Activated CD8-positive, alpha-beta T cell treated with anti-CD3 and anti-CD28 coated beads, Interleukin-2, amount 10 ng/mL, durations not matched to agents 7 days and 5 days (primary cell): ENCODE measurements around the gene TRERF1. TPM values are rescaled to one million over a fixed set of nuclear protein-coding genes. Genes with fewer than 3 reads are reported as not detected.

Source experiments
- ATAC-seq: fragments of 150-1000 bp; cut with Tn5 transposase; one replicate; pipeline ENCODE4 v1.10.0; 2021; ENCODE audit warnings: moderate library complexity
- CTCF ChIA-PET: fragments of 350-600 bp; sonication (Branson Sonifier 250); formaldehyde crosslinking; loops from one replicate; lab custom pipeline; 2021; ENCODE audit warnings: antibody characterized with exemption; lab: Charles Lee
- POLR2A ChIA-PET: fragments of 350-600 bp; sonication (Branson Sonifier 250); formaldehyde crosslinking; loops from one replicate; lab custom pipeline; 2021; ENCODE audit warnings: antibody characterized with exemption; lab: Charles Lee
- DNase-seq: peaks from one replicate; pipeline ENCODE4 v3.0.0-alpha.2; 2020
- H3K27ac Mint-ChIP-seq: one replicate; pipeline ENCODE4 v1.8.0; 2021; ENCODE audit warnings: mild to moderate bottlenecking, mixed read lengths
- H3K27me3 Mint-ChIP-seq: one replicate; pipeline ENCODE4 v1.8.0; 2021; ENCODE audit warnings: low read depth, mixed read lengths
- H3K36me3 Mint-ChIP-seq: one replicate; pipeline ENCODE4 v1.8.0; 2021; ENCODE audit warnings: low read depth, mixed read lengths
- H3K4me1 Mint-ChIP-seq: one replicate; pipeline ENCODE4 v1.8.0; 2021; ENCODE audit warnings: low read depth, mixed read lengths
- H3K4me3 Mint-ChIP-seq: one replicate; pipeline ENCODE4 v1.8.0; 2021; ENCODE audit warnings: mild to moderate bottlenecking, mixed read lengths
- H3K9me3 Mint-ChIP-seq: one replicate; pipeline ENCODE4 v1.8.0; 2022; ENCODE audit warnings: mixed read lengths; ENCODE audit not compliant: insufficient read depth
- total RNA-seq, 2 experiments: library from RNA; stranded (reverse); gene quantifications; one replicate each; pipeline ENCODE4 v1.2.3, GENCODE V29; 2021

Gene TRERF1
- total RNA-seq, 2 experiments from 2014 or later: 11.3 to 11.8 TPM

DNA sequence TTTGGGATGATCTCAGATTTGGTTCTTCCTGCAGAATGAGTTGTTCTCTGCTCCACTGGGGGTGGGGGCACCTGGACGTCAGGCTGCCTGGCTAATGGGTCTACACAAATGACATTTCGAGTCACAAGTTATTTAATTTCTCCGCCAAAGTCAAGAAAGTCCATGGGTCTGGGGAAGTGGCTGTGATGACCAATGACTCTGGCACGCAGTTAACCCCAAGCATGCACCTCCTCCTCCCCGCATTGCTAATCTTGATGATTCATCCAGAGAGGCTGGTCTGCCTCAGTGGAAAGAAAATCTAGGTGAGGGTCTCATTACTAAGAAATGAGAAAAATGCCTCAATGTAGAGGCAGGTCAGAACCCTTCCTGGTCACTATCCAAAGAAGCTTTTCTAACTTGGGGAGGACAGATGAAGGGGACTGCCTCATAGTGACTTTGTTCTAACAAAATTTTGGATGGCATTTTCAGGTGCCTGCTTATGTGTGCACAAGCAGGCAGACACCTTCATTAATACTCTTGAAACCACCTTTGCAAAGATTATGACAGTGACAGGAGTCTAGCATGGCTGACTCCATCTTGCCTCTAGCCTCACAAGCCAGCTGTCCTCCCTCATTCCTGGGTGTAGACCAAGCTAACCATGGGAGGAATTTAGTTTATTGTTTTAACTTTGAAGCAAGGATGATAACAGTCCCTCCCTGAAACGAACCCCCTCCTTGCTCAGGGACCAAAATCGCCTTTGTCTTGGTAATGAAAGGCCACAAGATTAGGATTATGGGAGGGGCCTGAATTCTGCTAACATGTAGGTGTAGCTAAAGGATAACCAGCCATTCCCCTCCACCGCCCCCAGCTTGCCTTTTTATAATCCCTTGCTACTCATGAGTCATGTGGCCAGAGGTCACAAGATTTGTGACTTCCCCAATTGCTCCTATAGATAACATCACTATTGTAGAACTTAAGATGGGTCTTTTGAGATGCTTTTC is 135.4 kb downstream of the TRERF1 start:
- no peak for DNase-seq
- H3K27me3 Mint-ChIP-seq: no peaks in the 10 kb centered on the region
- H3K27ac Mint-ChIP-seq: no peak overlapping the region
- peaks cover 2% of the 10 kb centered on the region for H3K36me3 Mint-ChIP-seq
- POLR2A ChIA-PET: no interaction called here
- CTCF ChIA-PET: interaction anchor here (1.1 kb wide), 2 partner anchors 14 to 231 kb away, joined by 3 to 4 read pairs; no protein-coding TSS in a partner anchor
- H3K4me3 Mint-ChIP-seq: no peak overlapping the region
- peaks cover 2% of the 10 kb centered on the region for H3K9me3 Mint-ChIP-seq
- no peak for ATAC-seq
- peaks cover 19% of the 10 kb centered on the region for H3K4me1 Mint-ChIP-seq

DNA sequence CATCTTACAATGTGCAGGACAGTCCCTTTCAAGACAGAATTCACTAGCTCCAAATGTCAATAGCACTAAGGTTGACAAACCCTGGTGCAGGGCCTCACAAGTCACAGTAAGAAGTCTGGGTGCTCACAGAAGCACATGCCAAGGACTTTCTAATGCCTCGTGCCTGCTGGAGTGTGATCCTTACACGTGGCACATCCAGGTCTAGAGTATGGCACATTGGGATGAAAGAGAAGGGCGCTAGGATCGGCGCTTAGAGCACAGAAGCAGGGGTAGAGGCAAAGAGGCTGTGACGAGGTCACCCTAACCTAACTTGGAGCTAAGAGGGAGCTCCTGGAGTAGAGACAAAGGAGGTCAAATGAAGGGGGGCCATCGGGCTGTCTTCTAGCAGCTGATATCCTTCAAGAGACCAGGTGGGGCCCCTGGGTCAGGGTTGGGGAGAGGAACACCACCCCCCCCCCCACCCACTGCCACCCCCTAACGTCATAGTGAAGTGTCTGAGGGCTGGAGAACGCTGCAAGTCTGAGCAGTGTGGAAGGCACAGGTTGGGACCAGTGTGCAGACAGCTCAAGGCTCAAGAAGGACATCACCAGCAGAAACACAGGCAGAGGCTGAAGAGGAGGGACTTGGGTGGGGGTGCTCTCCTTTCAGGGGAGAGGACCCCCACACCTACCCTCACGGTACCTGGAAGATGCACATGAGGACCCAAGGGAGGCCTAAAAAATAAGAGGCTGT is 136.3 kb downstream of the TRERF1 start:
- ATAC-seq (no peak), DNase-seq (no peak)
- Mint-ChIP-seq H3K36me3 (peaks cover 4% of the 10 kb centered on the region), H3K9me3 (no peaks in the 10 kb centered on the region), H3K27me3 (no peaks in the 10 kb centered on the region), H3K4me3 (no peak overlapping the region), H3K27ac (no peak overlapping the region), H3K4me1 (peaks cover 16% of the 10 kb centered on the region)
- POLR2A ChIA-PET: no interaction called here
- CTCF ChIA-PET: interaction anchor here (1.1 to 1.3 kb wide), 2 partner anchors 74 to 232 kb away, joined by 3 to 4 read pairs; no protein-coding TSS in a partner anchor

DNA sequence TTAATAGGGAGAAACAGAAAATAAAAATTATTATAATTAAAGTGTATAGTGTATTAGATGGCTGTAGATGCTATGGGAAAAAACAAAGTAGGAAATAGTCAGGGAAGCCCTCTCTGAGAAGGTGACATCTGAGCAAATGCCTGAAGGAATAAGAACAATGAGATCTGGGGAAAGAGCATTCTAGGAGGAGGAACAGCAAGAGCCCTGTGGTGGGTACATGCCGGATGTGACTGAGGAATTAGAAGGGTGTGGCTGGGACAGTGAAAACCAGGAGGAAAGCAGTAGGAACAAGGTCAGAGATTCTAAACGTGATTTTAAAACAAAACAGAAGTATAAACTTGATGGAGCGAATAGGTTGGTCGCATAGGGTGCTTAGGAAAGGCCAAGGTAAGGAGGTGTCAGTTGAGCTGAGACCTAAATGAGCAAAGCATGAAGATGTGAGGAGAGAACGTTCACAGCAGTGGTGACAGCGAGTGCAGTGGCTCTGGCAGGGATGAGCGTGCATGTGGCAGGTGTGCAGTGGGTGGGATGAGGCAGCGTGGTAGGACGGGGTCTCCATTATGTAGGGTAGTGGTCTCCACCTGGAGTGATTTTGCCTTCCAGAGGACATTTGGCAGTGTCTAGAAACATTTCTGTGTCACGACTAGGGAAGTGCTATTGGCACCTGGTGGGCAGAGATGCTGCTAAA is 137.0 kb downstream of the TRERF1 start:
- peaks cover 4% of the 10 kb centered on the region for H3K36me3 Mint-ChIP-seq
- H3K9me3 Mint-ChIP-seq: no peaks in the 10 kb centered on the region
- peaks cover 16% of the 10 kb centered on the region for H3K4me1 Mint-ChIP-seq
- H3K27ac Mint-ChIP-seq: no peak overlapping the region
- DNase-seq: no peak
- POLR2A ChIA-PET: no interaction called here
- CTCF ChIA-PET: interaction anchor here (0.8 to 1.3 kb wide), 3 partner anchors 22 to 233 kb away, joined by 3 to 4 read pairs (median 3); no protein-coding TSS in a partner anchor
- no peak for ATAC-seq
- no peak overlapping the region for H3K4me3 Mint-ChIP-seq
- H3K27me3 Mint-ChIP-seq: no peaks in the 10 kb centered on the region

DNA sequence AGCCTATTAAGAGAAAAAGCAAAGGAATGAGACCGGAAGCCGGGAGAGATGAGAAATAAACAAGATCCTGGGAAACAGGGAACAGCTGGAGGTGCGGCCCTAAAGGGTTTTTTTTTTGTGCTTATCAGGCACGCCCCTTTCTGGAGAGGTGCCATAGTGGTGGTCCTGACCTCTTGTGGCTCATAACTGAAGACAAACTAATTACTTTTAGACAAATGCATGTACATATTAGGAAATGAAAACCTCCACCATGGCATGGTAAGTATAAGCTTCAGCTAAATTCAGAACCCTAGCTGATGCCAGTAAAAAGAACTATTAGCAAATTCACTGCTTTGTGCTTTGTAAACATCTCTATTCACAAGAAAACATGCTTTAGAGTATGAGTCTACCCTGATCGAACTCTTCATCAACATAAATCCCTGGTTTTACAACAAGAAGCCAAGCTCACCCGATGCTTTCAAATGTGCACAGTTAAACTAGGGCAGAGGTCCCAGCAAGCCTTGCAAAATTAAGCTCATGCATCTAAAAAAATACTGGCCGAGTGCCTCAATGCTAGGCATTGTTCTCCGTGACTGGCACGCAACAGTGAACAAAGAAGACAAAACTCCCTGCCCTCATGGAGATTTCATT is 137.7 kb downstream of the TRERF1 start:
- Mint-ChIP-seq H3K27ac (no peak overlapping the region), H3K27me3 (no peaks in the 10 kb centered on the region), H3K4me3 (no peak overlapping the region), H3K36me3 (peaks cover 4% of the 10 kb centered on the region), H3K4me1 (peaks cover 14% of the 10 kb centered on the region), H3K9me3 (no peaks in the 10 kb centered on the region)
- no peak for ATAC-seq
- DNase-seq: no peak
- ChIA-PET CTCF (interaction anchor here (0.8 to 1.3 kb wide), 3 partner anchors 23 to 234 kb away, joined by 3 to 4 read pairs (median 3); no protein-coding TSS in a partner anchor), POLR2A (no interaction called here)

DNA sequence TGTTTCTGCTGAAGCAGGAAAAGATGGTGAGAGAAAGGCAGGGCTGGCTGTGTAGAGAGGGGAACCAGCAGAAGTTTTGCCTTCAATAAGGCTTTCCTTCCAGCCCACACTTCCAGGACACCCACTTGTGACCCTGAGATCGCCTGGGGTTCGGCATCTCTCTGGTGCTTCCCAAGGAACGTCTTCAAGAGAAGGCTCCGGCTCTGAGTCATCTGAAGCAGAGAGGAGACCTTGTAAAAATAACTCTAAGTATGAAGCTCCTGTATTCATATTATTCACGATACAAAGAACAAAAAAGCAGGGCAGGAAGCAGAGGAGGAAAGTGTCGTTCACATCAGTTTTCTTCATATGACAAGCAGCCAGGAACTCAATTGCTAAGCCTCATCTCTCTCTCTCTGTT is 138.7 kb downstream of the TRERF1 start:
- DNase-seq: no peak
- no peak overlapping the region for H3K4me3 Mint-ChIP-seq
- ChIA-PET CTCF (no interaction called here), POLR2A (no interaction called here)
- no peak overlapping the region for H3K27ac Mint-ChIP-seq
- ATAC-seq: no peak
- no peaks in the 10 kb centered on the region for H3K9me3 Mint-ChIP-seq
- H3K36me3 Mint-ChIP-seq: peaks cover 4% of the 10 kb centered on the region
- H3K4me1 Mint-ChIP-seq: peaks cover 11% of the 10 kb centered on the region
- H3K27me3 Mint-ChIP-seq: no peaks in the 10 kb centered on the region

DNA sequence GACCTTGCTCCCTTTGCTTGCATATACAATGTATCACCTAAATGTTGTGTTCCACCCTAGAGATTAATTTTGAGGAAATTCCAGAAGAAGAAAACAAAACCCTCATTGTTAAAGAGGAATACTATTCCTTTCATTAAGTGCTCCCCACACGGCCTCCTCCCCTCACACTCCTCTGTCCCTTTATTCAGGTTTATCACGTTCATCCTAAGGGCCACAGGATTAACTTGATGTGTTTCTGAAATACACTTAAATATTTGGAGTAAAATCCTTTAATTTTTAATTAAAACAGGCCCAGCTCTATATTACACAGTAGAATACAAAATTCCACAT is 144.6 kb downstream of the TRERF1 start:
- Mint-ChIP-seq H3K4me1 (no peaks in the 10 kb centered on the region), H3K27me3 (no peaks in the 10 kb centered on the region), H3K27ac (no peak overlapping the region), H3K4me3 (no peak overlapping the region), H3K36me3 (peaks cover 4% of the 10 kb centered on the region), H3K9me3 (no peaks in the 10 kb centered on the region)
- DNase-seq: no peak
- CTCF ChIA-PET: interaction anchor here (0.9 to 7.7 kb wide), 2 partner anchors 238 to 241 kb away, joined by 4 to 57 read pairs; no protein-coding TSS in a partner anchor
- POLR2A ChIA-PET: no interaction called here
- ATAC-seq: no peak

DNA sequence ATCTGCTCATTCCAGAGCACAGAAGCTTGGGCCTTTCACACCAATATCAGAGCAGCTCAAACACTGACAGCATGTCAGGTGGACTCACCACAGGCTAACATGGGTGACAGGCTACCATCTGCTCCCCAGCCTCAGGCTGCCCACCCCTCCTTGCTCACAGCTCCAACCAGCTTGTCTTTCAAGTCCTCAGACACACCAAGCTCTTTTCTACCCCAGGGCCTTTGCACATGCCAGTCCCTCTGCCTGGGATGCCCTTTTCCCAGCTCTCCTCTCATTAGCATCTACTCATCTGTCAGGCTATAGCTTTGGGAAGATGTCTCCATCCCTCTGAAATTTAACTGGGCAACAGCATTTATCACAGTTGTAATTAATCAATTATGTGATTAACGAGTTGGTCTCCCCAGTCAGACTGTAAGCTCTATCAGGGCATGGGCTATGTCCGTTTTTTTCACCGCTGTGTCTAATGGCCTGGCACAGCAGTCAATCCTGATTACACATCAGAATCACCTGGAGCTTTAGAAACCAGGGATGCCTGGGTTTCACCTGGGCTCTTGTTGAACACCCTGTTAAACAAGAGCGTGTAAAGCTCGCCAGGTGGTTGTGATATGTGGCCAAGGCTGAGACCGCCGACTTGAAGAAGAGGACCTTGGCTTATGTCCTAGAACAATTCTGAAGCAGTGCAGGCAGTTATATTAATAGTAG is 145.1 kb downstream of the TRERF1 start:
- ATAC-seq (no peak), DNase-seq (no peak)
- no peak overlapping the region for H3K4me3 Mint-ChIP-seq
- no peak overlapping the region for H3K27ac Mint-ChIP-seq
- POLR2A ChIA-PET: no interaction called here
- peaks cover 4% of the 10 kb centered on the region for H3K36me3 Mint-ChIP-seq
- no peaks in the 10 kb centered on the region for H3K9me3 Mint-ChIP-seq
- no peaks in the 10 kb centered on the region for H3K4me1 Mint-ChIP-seq
- CTCF ChIA-PET: interaction anchor here (0.6 to 7.7 kb wide), 2 partner anchors 117 to 242 kb away, joined by 3 to 57 read pairs; no protein-coding TSS in a partner anchor
- no peaks in the 10 kb centered on the region for H3K27me3 Mint-ChIP-seq

DNA sequence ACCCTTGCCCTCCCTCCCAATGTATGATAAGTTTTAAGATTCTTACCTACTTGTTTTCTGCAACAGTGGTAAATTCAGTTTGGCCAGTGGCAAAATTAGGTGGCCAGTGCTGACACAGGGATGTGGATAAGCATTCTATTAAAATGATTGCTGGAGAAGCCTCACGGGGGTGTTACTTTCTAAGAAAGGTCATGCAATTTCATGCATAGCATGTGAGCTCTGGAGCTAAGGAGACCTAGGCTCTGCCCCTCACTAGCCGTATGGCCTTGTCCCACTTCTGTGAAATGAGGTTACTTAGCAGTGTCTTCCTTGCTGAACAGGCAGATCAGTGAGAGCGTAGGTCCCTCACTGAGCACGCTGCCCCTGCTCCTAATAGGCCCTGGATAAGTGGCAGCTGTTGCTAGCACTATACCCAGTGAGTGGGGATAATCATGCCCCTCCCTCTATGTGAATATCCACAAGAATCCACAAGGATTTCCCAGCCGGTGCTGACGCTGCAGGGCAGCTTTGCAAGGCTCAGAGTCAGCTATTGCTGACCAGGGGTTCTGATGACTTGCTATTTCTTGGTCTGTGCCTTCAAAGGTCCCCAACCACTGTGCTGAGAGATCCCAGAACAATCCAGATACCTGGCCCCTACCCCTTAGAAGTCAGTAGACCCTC is 147.5 kb downstream of the TRERF1 start:
- Mint-ChIP-seq H3K9me3 (no peaks in the 10 kb centered on the region), H3K27me3 (no peaks in the 10 kb centered on the region), H3K4me3 (no peak overlapping the region), H3K27ac (no peak overlapping the region), H3K36me3 (peaks cover 5% of the 10 kb centered on the region), H3K4me1 (no peaks in the 10 kb centered on the region)
- no peak for ATAC-seq
- no peak for DNase-seq
- CTCF ChIA-PET: interaction anchor here (0.9 to 7.7 kb wide), 2 partner anchors 227 to 244 kb away, joined by 4 to 57 read pairs; no protein-coding TSS in a partner anchor
- POLR2A ChIA-PET: interaction anchor here (1.0 kb wide), 1 partner anchor 11 kb away, joined by 4 read pairs; no protein-coding TSS in a partner anchor

DNA sequence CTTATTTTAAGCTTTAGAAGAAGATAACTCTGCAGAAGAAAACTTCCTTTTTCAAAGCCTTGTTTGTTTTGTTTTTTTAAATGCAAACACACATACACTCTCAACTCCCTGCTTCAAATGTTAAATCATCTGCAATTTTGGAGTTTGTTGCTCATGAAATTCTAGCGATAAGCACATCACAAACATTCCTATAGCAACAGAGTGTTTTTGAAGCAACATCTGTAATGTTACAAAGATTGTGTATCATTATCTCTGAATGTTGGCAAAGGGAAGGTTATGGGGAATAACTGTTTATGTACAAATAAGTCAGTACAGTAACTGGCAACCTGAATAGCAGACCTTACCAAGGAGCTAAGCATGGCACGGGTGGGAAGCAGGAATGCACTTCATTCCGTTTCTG is 149.3 kb downstream of the TRERF1 start:
- ChIA-PET POLR2A (no interaction called here), CTCF (interaction anchor here (1.2 to 3.0 kb wide), 2 partner anchors 14 to 245 kb away, joined by 3 to 15 read pairs; no protein-coding TSS in a partner anchor)
- Mint-ChIP-seq H3K27me3 (no peaks in the 10 kb centered on the region), H3K27ac (no peak overlapping the region), H3K9me3 (no peaks in the 10 kb centered on the region), H3K4me1 (peaks cover 2% of the 10 kb centered on the region), H3K4me3 (no peak overlapping the region), H3K36me3 (peaks cover 9% of the 10 kb centered on the region)
- DNase-seq (no peak), ATAC-seq (no peak)

DNA sequence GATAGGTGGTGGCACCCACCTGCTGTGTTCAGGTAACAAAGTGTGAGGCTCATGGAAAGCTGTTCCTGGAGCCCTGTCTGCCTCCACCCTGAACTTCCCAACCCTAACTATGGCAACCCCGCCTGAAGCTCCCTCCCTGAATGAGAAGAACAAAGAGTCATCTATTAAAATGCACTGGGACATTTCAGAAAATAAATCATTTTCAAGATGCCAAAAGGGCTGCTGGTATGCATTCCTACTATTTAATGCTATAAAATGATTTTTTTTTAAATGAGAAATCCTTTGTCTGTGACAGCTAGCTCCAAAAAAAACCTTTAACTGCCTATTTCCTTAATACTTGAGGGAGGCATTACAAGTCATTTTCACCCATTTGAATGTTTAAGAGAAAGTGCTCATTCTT is 149.7 kb downstream of the TRERF1 start:
- DNase-seq (no peak), ATAC-seq (no peak)
- Mint-ChIP-seq H3K9me3 (no peaks in the 10 kb centered on the region), H3K27me3 (no peaks in the 10 kb centered on the region), H3K4me1 (peaks cover 7% of the 10 kb centered on the region), H3K4me3 (no peak overlapping the region), H3K27ac (no peak overlapping the region), H3K36me3 (peaks cover 13% of the 10 kb centered on the region)
- ChIA-PET CTCF (interaction anchor here (1.2 to 3.0 kb wide), 2 partner anchors 15 to 245 kb away, joined by 3 to 15 read pairs; no protein-coding TSS in a partner anchor), POLR2A (no interaction called here)
